Sciatic nerve (tissue), 2 donors: ENCODE measurements around the gene ZBTB17. TPM values are rescaled to one million over a fixed set of nuclear protein-coding genes. Genes with fewer than 3 reads are reported as not detected.
A peak's percentile ranks its signal among the peaks of the same experiment; 100 is the strongest.

Source experiments
- ATAC-seq: fragments of 200-7000 bp; cut with Tn5 transposase; one replicate; pipeline ENCODE4 v1.9.1; 2020; ENCODE audit warnings: mild to moderate bottlenecking, moderate library complexity
- DNase-seq: peaks from one replicate; pipeline ENCODE4 v3.0.0-alpha.2; 2020; ENCODE audit warnings: low spot score
- intact Hi-C: fragments of 100-400 bp; cut with DNase I; formaldehyde crosslinking; loops from one replicate; pipeline ENCODE4 v1.14.2; 2022
- total RNA-seq: library from RNA; stranded (reverse); fragmentation: NEBNext Ultra II Directional; extraction: Animal tissue kit (Norgen Biotek cat#: 25700); gene quantifications from one replicate; pipeline ENCODE4 v1.2.1, GENCODE V29; 2021
- donor health status: DM: no; HTN: no; CAD: no.
- donor health status: DM: no; HTN: no; CAD: no.

Gene ZBTB17
- total RNA-seq, 1 donor from 2014 or later = 37.7 TPM

- DNase-seq = no peak
- intact Hi-C loops = no loop called here
- no peak for ATAC-seq
Observed at GRCh38 chr1:15952317-15953258, 23.3 kb downstream of the ZBTB17 start.

- intact Hi-C loops = no loop called here
- ATAC-seq = no peak
- DNase-seq = no peak
Observed at GRCh38 chr1:15951341-15952153, 24.4 kb downstream of the ZBTB17 start.

- no peak for DNase-seq
- ATAC-seq = peak; percentile 34
- intact Hi-C loops = no loop called here
Observed at GRCh38 chr1:15950763-15951295, 25.1 kb downstream of the ZBTB17 start.

GRCh38 chr1:15950302-15950701 is 25.6 kb downstream of the ZBTB17 start:
- ATAC-seq (no peak), DNase-seq (no peak)
- intact Hi-C loops = no loop called here

GRCh38 chr1:15949453-15950245 is 26.3 kb downstream of the ZBTB17 start:
- intact Hi-C loops = loop anchor here (10.0 kb wide), 1 partner anchor 95 kb away; no protein-coding TSS in a partner anchor
- DNase-seq (peak; percentile 89), ATAC-seq (peak; percentile 89)

- ATAC-seq (peak; percentile 69), DNase-seq (peak; percentile 87)
- intact Hi-C loops = loop anchor here (10.0 kb wide), 1 partner anchor 94 kb away; no protein-coding TSS in a partner anchor
Observed at GRCh38 chr1:15948595-15949452, 27.1 kb downstream of the ZBTB17 start.

- no peak for ATAC-seq
- intact Hi-C loops = loop anchor here (10.0 kb wide), 1 partner anchor 93 kb away; no protein-coding TSS in a partner anchor
- no peak for DNase-seq
Observed at GRCh38 chr1:15948091-15948591, 27.8 kb downstream of the ZBTB17 start.

- intact Hi-C loops = loop anchor here (10.0 kb wide), 1 partner anchor 93 kb away; no protein-coding TSS in a partner anchor
- DNase-seq = no peak
- no peak for ATAC-seq
Observed at GRCh38 chr1:15947382-15948090, 28.4 kb downstream of the ZBTB17 start.

- DNase-seq (no peak), ATAC-seq (no peak)
- intact Hi-C loops = loop anchor here (10.0 kb wide), 1 partner anchor 92 kb away; no protein-coding TSS in a partner anchor
Observed at GRCh38 chr1:15946571-15947381, 29.1 kb downstream of the ZBTB17 start.

GRCh38 chr1:15945832-15946448 is 30.0 kb downstream of the ZBTB17 start:
- intact Hi-C loops = loop anchor here (10.0 kb wide), 1 partner anchor 91 kb away; no protein-coding TSS in a partner anchor
- ATAC-seq = no peak
- no peak for DNase-seq

- intact Hi-C loops = loop anchor here (10.0 kb wide), 1 partner anchor 90 kb away; no protein-coding TSS in a partner anchor
- ATAC-seq (no peak), DNase-seq (no peak)
Observed at GRCh38 chr1:15945011-15945831, 30.7 kb downstream of the ZBTB17 start.

GRCh38 chr1:15944308-15945010 is 31.4 kb downstream of the ZBTB17 start:
- intact Hi-C loops = loop anchor here (10.0 kb wide), 1 partner anchor 90 kb away; no protein-coding TSS in a partner anchor
- no peak for ATAC-seq
- DNase-seq = no peak

GRCh38 chr1:15943992-15944307 is 32.0 kb downstream of the ZBTB17 start:
- ATAC-seq (no peak), DNase-seq (no peak)
- intact Hi-C loops = loop anchor here (10.0 kb wide), 1 partner anchor 89 kb away; no protein-coding TSS in a partner anchor
